ENCODE data around the gene NFATC2. TPM values are rescaled to one million over a fixed set of nuclear protein-coding genes. Genes with fewer than 3 reads are reported as not detected.

Gene NFATC2
- total and polyA plus RNA-seq, 9 donors: 2.2 to 9.4 (median 5.1) TPM

DNA sequence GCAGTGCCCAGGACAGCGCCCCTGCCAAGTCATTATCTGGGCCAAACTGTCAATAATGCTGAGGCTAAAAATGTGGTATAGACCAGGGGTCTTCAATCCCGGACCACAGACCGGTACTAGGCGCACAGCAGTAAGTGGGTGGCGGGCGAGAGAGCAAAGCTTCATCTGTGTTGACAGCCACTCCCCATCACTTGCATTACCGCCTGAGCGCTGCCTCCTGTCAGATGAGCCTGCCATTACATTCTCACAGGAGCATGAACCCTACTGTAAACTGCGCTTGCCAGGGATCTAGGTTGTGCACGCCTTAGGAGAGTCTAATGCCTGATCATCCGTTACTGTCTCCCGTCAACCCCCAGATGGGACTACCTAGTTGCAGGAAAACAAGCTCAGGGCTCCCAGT lies 91.0 kb downstream of the NFATC2 start:
- no peaks in the 10 kb centered on the region for H3K36me3 ChIP-seq
- DNase-seq: no peak
- 95 to 97% (median 95%) methylated on average over 12 of the region's 12 CpGs for whole genome bisulfite sequencing, 3 donors
- H3K4me3 ChIP-seq: no peak overlapping the region
- H3K9me3 ChIP-seq: no peaks in the 10 kb centered on the region
- no peak overlapping the region for H3K27ac ChIP-seq
- H3K27me3 ChIP-seq: no peaks in the 10 kb centered on the region
- H3K4me1 ChIP-seq (ENCODE audit: insufficient read depth): peaks cover 4% of the 10 kb centered on the region
- intact Hi-C loops (cut with DNase I): loop anchor here in 1 of 4 donors (10.0 kb wide), 1 partner anchor 113 kb away; no protein-coding TSS in a partner anchor
- TF ChIP-seq EP300 (IDR thresholded peaks at IDR 0.05): no peak
- TF ChIP-seq, protein P1, sequence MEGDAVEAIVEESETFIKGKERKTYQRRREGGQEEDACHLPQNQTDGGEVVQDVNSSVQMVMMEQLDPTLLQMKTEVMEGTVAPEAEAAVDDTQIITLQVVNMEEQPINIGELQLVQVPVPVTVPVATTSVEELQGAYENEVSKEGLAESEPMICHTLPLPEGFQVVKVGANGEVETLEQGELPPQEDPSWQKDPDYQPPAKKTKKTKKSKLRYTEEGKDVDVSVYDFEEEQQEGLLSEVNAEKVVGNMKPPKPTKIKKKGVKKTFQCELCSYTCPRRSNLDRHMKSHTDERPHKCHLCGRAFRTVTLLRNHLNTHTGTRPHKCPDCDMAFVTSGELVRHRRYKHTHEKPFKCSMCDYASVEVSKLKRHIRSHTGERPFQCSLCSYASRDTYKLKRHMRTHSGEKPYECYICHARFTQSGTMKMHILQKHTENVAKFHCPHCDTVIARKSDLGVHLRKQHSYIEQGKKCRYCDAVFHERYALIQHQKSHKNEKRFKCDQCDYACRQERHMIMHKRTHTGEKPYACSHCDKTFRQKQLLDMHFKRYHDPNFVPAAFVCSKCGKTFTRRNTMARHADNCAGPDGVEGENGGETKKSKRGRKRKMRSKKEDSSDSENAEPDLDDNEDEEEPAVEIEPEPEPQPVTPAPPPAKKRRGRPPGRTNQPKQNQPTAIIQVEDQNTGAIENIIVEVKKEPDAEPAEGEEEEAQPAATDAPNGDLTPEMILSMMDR (IDR thresholded peaks at IDR 0.05): no peak
- no peak for TF ChIP-seq POLR2A (IDR thresholded peaks at IDR 0.05)

GRCh38 chr20:51450984-51451383 lies 91.5 kb downstream of the NFATC2 start:
- no peak for DNase-seq
- H3K4me3 ChIP-seq: no peak overlapping the region
- peaks cover 4% of the 10 kb centered on the region for H3K4me1 ChIP-seq (ENCODE audit: insufficient read depth)
- TF ChIP-seq, protein P1 (IDR thresholded peaks at IDR 0.05): no peak
- TF ChIP-seq POLR2A (IDR thresholded peaks at IDR 0.05): no peak
- no peak for TF ChIP-seq EP300 (IDR thresholded peaks at IDR 0.05)
- H3K27me3 ChIP-seq: no peaks in the 10 kb centered on the region
- no peak overlapping the region for H3K27ac ChIP-seq
- intact Hi-C loops (cut with DNase I): loop anchor here in 1 of 4 donors (10.0 kb wide), 1 partner anchor 114 kb away; no protein-coding TSS in a partner anchor
- WGBS, 3 donors: 58 to 71% (median 65%) methylated on average over 3 of the region's 3 CpGs
- H3K9me3 ChIP-seq: no peaks in the 10 kb centered on the region
- no peaks in the 10 kb centered on the region for H3K36me3 ChIP-seq

DNA sequence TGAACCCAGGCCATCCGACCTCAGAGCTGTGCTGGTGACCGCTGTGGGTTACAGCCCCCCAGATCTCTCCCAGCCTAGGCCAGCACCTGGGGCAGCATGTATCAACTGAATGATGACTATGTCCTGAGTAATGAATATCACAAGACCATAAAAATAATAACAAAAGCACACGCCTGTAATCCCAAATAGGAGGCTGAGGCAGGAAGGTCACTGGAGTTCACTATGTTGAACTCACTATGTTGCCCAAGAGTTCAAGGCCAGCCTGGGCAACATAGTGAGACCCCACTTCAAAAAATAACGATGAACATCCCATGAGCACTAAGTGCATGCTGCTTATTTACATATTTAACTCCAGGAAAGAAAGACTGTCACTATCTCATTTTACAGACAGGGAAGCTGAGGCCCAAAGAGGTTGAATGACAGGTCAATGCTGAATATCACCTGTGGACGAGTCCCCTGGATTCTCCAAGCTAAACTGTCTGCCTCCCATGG lies 92.3 kb downstream of the NFATC2 start:
- DNase-seq: no peak
- Histone ChIP-seq H3K4me3 (no peak overlapping the region), H3K9me3 (no peaks in the 10 kb centered on the region), H3K27ac (no peak overlapping the region), H3K4me1 (ENCODE audit: insufficient read depth) (peaks cover 4% of the 10 kb centered on the region), H3K36me3 (no peaks in the 10 kb centered on the region), H3K27me3 (no peaks in the 10 kb centered on the region)
- intact Hi-C loops (cut with DNase I): loop anchor here in 1 of 4 donors (10.0 kb wide), 1 partner anchor 115 kb away; no protein-coding TSS in a partner anchor
- TF ChIP-seq, protein P1 (IDR thresholded peaks at IDR 0.05): no peak
- TF ChIP-seq POLR2A (IDR thresholded peaks at IDR 0.05) (no peak), EP300 (IDR thresholded peaks at IDR 0.05) (no peak)
- 74 to 84% (median 74%) methylated on average over 5 of the region's 5 CpGs for WGBS, 3 donors

DNA sequence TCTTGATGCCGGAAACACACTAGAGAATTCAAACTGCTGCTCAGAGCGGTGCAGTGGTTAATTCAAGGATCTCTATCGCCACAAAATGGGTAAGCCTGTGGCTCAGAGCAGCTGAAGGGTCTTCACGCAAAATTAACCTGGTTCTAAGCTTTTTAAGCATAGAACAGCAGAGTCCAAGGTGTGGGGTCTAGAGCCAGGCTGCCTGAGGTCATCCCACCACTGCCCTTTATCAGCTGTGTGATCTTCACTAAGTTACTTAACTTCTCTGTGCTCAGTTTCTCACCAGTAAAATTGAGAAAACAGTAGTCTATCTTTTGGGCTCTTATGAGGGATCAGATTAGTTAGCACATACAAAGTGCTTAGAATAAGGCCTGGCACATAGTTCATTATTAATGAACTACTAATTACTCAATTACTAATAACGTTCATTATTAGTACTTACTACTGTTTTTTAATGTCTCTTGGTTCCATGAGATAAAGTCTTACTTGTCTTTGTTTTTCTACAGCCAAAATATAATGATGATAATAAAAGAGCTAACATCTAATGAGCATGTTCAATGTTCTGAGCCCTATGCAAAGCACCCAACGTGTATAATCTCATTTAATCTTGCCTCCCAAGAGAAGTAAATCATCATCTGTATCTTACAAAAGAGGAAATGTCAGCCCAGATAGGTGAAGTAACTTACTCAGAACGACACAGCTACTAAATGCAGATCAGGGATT lies 92.9 kb downstream of the NFATC2 start:
- no peaks in the 10 kb centered on the region for H3K27me3 ChIP-seq
- no peak for DNase-seq
- H3K4me1 ChIP-seq (ENCODE audit: insufficient read depth): peaks cover 4% of the 10 kb centered on the region
- no peaks in the 10 kb centered on the region for H3K9me3 ChIP-seq
- H3K4me3 ChIP-seq: no peak overlapping the region
- intact Hi-C loops (cut with DNase I): loop anchor here in 2 of 4 donors (5.0 to 10.0 kb wide), 2 partner anchors 113 to 115 kb away; no protein-coding TSS in a partner anchor
- no peaks in the 10 kb centered on the region for H3K36me3 ChIP-seq
- 75 to 85% (median 76%) methylated on average over 7 of the region's 7 CpGs for WGBS, 3 donors
- H3K27ac ChIP-seq: no peak overlapping the region
- no peak for TF ChIP-seq EP300 (IDR thresholded peaks at IDR 0.05)
- TF ChIP-seq, protein P1 (IDR thresholded peaks at IDR 0.05): no peak
- no peak for TF ChIP-seq POLR2A (IDR thresholded peaks at IDR 0.05)
